Mammary epithelial cell (primary cell): Measurements from ENCODE around the gene SCUBE1.

Source experiments
- EZH2 ChIP-seq: IDR thresholded peaks from 2 replicates; pipeline ENCODE4 v1.6.1; 2012; ENCODE audit warnings: low read length, inconsistent platforms, borderline replicate concordance
- TF ChIP-seq, protein P1 (sequence below), 2 donors: IDR thresholded peaks in 1 of 2; conservative IDR thresholded peaks in 1 of 2; 2 replicates each; pipeline ENCODE4 v1.5.1; 2011 to 2012; ENCODE audit warnings: inconsistent platforms in 2 of 2, low read length in 2 of 2, mild to moderate bottlenecking in 2 of 2, control low read depth in 1 of 2, low read depth in 1 of 2; ENCODE audit not compliant: insufficient read depth in 1 of 2; ENCODE audit errors: extremely low read depth in 1 of 2

DNA sequence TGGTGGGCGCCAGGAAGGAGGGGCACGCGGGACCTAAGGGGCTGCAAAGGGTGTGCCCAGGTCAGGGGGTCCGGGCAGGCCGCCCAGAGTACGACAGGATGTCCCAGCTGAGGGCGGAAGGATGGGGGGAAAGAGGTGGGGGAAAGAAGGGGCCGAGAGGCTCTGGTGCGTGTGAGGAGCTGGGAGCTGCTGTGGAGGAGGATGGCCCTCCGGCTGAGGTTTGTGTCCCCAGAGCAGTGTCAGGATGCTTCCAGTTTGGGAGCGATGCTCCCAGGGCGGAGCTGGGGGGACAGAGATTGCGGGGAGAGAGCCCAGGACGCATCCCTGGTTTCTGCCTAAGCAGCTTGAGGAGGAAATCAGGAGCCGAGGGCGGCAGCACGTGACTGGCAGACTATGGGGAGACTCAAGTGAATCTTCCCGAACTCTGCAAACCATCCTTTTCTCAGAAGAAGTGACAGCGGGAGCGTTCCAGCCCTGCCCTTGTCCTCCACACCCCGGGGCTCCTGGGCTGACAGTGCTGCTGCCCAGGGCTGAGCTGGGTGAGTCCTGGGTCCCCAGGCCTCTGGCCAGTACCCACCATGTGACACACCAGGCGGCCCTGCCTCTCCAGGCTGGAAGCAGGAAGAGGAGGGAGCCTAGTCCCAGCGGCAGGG lies 136.5 kb downstream of the SCUBE1 start:
- TF ChIP-seq, protein P1, sequence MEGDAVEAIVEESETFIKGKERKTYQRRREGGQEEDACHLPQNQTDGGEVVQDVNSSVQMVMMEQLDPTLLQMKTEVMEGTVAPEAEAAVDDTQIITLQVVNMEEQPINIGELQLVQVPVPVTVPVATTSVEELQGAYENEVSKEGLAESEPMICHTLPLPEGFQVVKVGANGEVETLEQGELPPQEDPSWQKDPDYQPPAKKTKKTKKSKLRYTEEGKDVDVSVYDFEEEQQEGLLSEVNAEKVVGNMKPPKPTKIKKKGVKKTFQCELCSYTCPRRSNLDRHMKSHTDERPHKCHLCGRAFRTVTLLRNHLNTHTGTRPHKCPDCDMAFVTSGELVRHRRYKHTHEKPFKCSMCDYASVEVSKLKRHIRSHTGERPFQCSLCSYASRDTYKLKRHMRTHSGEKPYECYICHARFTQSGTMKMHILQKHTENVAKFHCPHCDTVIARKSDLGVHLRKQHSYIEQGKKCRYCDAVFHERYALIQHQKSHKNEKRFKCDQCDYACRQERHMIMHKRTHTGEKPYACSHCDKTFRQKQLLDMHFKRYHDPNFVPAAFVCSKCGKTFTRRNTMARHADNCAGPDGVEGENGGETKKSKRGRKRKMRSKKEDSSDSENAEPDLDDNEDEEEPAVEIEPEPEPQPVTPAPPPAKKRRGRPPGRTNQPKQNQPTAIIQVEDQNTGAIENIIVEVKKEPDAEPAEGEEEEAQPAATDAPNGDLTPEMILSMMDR (conservative IDR thresholded peaks at IDR 0.05 in 1 of 2, IDR thresholded peaks at IDR 0.05 in 1 of 2; ENCODE audit: extremely low read depth in 1 of 2, insufficient read depth in 1 of 2, low read depth in 1 of 2, low read length in 2 of 2): no peak
- no peak for TF ChIP-seq EZH2
